GM18505 (cell line): ENCODE results near the gene TTLL3.
A peak's percentile ranks its signal among the peaks of the same experiment; 100 is the strongest.

ENCODE experiments used
- ATAC-seq: cut with Tn5 transposase; IDR thresholded peaks from one replicate; pipeline ENCODE4 v1.9.1; 2021; ENCODE audit not compliant: unreplicated experiment
- POLR2A ChIP-seq: IDR thresholded peaks from 4 replicates; pipeline ENCODE4 v1.6.1; 2011; ENCODE audit warnings: borderline replicate concordance; ENCODE audit not compliant: insufficient read depth, insufficient read length; ENCODE audit errors: extremely low read depth

The TTLL3 gene

DNA sequence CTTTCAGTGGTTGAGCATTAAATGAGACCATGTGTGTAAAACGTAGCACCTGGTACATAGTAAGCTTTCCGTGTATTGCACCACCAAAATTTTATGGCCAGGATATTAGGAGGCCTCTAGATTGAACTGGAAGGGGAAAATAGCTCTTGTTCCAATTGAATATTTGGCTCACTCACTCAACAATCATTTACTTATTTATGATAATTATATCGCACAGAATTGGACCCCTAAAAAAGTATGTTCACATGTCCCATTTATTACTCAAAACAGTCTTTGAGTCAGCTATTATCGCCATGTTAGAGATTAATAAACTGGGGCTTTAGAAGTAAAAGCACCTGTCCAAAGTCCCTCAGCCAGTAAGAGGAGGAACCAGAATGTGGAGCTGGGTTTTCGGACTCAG is 5.1 kb upstream of the TTLL3 start:
- no peak for TF ChIP-seq POLR2A

DNA sequence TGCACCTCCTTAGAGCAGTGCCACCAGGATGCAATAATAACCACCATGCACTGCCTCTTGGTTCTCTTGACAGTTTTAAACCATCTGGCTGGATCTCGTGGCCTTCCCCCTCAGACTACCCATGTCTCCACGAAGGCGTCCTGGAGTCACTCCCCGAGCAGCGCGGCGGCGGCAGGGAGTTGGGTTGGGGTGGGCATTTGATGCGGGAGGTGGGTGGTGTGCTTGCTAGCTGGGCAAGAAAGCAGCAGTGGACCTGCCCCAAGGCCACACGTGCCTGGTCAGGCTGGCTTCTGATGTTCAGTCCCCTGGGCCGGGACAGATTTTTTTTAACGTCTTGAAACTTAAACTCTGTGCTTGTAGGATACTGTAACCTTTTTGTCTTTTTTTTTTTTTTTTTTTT is 3.9 kb upstream of the TTLL3 start:
- no peak for TF ChIP-seq POLR2A
- ATAC-seq = no peak

More for the DNA sequence above, 5.1 kb upstream of the TTLL3 start:
- ATAC-seq = no peak

DNA sequence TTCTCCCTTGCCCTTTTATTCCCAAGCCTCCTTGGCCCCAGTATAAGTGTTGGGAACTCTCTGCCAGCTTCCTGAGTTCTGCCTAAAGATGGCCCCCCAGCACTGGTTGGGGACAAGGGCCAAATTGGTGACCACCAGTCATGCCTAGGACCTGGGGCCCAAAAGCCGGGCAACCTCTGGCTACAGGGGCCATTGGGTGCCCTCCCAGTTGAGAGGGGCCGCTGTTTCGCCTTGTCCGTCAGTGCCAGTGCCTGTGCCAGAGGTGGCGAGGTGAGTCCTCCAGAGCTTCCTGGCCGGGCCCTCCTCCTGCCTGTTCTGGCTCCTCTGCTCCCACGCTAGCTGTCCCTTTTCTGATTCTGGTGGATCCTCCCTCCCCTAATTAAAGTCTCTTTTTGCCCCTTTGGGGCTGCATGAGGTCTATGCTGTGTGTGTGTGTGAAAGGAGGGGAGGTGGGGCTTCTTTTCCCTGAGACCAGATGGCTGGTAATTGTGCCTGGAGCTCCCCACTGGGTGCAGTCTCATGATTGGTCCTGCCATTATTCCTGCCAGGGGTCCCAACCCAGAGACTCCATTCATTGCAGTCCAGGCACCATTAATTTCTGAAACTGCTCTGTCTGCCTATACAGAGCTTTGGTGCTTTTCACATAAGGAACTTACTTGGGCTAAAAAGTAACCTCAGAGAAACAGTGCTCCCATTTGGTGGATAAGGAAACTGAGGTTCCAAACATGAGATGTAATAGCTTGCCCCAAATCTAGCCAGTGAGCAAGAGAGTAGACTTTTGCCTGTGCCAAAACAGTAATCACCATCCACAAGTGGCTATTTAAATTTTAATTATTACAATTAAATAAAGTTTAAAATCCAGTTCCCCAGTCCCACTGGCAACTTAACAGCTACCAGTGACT is 3.1 kb upstream of the TTLL3 start:
- no peak for ATAC-seq
- TF ChIP-seq POLR2A = no peak

DNA sequence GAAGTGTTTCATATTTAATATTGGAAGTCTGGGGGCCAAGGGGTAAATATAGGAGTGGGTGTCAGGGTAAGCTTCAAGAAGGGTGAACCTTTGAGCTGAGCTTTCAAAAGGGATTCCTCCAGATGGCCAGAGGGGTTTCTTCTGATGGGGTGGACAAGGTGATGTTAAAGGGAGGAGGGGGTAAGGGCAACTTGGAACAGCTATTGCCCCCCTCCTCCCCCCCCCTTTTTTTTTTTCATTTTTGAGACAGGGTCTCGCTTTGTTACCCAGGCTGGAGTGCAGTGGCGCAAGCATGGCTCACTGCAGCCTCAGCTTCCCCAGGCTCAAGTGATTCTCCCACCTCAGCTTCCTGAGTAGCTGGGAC is 2.1 kb upstream of the TTLL3 start:
- no peak for ATAC-seq
- no peak for TF ChIP-seq POLR2A

DNA sequence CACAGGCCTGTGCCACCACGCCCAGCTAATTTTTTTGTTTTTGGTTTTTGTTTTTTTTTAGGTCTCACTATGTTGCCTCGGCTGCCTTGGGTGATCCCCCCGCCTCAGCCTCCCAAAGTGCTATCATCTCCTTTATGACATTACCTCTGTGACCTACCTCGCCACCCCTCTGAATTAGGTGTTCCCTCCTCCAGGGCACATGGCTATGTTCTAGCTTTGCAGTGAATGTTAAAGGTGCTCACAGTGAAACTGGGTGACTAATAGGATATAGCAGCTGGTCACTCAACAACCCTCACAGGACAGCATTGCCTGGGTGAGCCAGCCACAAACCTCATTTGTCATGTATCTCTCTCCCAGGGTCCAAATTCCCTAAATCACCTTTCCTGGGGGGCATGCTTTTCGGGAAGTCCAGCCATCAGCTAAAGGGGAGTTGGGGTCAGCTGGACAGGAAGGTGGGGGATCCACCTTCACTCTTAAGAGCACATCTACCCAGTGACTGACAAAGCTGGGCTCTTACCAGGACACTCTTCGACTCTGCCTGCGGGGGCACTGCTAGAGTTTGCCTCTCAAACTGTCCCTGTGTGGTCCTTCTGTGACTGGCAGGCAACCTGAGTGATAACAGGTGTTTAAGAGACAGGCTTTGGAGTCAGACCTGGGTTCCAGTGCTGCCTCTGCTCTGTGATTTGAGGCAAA is 1.6 kb upstream of the TTLL3 start:
- ATAC-seq = peak; percentile 46
- peak; percentile 48 for TF ChIP-seq POLR2A

DNA sequence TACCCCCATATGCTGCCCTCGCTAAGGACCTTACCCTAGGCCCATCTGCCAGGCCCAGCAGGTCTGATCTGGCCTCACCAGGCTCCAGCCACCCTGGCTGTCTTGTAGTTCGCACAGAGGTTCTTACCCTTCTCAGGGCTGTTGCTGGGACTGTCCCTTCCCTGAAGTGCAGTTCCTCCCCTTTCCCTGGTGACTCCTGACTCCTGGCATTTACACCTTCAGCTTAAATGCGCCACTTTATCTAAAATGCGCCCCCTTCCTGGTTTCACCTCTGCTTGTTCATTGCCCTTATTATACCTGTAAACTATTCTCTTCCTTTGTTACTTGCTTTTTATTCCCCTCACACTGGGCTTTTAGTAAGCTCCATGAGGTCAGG is 835 bp upstream of the TTLL3 start:
- ATAC-seq = no peak
- no peak for TF ChIP-seq POLR2A

DNA sequence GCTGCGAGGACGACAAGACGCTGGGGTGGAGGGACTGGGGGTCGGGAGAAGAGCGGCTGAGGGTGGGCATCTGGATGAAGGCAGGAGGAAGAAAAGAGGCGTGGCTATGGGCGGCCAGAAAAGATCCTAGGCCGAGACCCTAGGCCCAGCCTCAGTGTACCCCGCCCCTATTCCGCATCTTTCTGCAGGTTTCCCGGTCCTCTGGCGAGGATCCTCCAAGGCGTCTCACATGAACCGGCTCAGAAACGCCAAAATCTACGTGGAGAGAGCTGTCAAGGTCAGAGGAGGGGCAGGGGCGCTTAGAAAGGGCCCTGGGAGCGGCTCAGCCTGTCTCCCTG is 340 bp downstream of the TTLL3 start:
- no peak for TF ChIP-seq POLR2A
- no peak for ATAC-seq

DNA sequence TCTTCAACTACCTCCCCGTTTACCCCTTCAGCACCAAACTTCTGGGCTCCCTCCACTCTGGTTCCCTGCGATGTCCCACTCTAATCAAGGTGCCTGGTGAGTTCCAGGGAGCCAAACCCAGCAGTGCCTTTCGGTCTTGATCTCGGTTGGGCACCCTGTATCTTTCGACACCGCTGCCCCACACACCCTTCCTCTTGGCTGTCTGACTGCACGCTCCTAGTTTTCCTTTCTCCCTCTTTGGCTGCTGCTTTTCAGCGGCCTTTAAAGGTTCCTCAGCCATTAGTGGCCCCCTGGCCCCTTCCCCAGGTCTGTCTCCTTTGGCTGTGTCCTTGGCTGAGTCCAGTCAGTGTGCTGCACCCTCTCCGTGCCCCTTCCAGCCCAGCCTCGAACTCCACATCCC is 784 bp downstream of the TTLL3 start:
- no peak for ATAC-seq
- no peak for TF ChIP-seq POLR2A

DNA sequence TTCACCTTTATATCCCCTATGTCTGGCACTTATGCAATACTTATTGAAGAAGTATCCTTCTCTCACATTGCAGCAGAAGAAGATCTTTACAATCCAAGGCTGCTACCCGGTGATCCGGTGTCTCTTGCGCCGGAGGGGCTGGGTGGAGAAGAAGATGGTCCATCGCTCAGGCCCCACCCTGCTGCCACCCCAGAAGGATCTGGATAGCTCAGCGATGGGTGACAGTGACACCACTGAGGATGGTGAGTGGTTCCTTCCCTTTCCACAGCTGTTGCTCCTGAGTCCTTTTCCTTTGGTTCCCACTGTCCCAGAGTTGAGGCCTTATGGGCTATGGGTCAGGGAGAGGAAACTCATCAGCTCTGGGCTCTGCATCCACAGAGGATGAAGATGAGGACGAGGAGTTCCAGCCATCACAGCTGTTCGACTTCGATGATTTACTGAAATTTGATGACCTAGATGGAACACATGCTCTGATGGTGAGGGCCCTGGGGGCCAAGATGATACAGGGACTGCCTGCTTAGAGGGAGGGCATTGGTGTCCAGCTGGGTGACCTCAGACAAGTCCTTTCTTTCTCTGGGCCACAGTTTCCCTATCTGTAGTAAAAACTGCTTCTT is 2.9 kb downstream of the TTLL3 start:
- no peak for ATAC-seq
- no peak for TF ChIP-seq POLR2A

DNA sequence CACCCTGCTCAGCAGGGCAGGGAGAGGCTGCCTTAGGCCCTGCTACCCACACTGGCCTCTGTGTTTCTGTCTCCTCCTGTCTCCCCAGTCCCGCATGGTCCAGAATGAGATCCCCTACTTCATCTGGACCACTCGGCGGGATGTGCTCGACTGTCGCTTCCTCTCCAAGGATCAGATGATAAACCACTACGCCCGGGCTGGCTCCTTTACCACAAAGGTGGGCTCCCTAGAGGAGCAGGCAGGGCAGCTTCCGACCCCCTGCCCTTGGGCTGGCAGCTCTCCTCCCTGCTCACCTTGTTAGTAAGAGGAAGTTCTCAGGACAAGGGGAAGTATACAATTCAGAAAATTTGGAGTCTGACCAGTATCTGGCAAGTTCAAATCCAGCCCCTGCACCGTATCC is 5.9 kb downstream of the TTLL3 start:
- TF ChIP-seq POLR2A = no peak
- no peak for ATAC-seq

DNA sequence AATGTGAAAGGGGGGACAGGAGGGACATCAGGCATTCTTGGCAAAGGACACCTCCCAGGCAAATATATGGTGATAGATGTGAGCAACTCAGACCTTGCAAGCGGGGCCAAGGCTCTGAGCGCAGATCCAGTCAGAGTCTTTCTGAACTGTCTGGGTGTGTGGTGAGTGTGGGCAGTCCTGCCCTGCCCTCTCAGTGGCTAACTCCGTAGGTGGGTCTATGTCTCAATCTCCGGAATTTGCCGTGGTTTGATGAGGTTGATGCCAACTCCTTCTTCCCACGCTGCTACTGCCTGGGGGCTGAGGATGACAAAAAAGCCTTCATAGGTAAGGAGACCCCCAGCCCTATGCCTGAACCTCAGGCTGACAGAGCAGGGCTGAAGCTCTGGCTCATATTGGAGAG is 7.4 kb downstream of the TTLL3 start:
- TF ChIP-seq POLR2A = no peak
- ATAC-seq = no peak

DNA sequence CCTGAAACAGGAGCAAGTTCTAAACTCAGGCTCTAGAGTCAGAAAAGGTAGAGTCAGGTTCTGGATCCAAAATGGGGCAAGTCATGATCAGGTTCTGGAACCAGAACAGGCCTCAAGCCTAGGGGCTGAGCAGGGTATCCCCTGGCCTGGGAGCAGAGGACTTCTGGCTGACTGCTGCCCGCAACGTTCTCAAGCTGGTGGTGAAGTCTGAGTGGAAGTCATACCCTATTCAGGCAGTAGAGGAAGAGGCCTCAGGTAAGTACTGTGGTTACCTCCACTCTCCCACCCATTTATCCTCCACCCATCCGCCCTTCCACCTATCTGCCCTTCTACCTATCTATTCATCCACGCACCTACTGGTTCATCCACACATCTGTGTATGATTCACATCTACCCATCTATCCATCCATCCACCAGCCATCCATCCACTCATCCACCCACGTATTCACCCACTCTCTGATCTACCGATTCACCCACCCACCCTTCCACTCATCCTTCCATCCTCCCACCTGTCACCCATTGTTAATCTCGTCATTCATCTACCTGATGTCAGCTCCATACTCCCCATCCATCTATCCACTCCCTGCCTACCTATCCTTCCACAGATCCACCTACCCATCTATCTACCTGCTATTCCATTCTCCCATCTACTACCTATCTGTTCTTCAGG is 8.7 kb downstream of the TTLL3 start:
- no peak for ATAC-seq

DNA sequence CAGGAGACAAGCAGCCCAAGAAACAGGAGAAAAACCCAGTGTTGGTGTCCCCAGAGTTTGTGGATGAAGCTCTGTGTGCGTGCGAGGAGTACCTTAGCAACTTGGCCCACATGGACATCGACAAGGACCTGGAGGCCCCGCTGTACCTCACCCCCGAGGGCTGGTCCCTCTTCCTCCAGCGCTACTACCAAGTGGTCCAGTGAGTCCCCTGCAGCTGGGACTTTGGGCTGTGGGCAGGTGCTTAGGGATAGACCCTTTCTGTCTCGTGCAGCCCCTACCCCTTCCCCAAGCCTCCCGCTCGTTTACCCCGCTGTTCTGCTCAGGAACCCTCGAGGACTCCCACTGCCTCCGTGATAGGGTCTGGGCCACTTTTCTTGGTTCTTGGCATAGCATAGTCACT is 10.5 kb downstream of the TTLL3 start:
- TF ChIP-seq POLR2A = no peak
- no peak for ATAC-seq

More for the DNA sequence above, 8.7 kb downstream of the TTLL3 start:
- no peak for TF ChIP-seq POLR2A
